Measurements from ENCODE around the gene TELO2. TPM values are rescaled to one million over a fixed set of nuclear protein-coding genes. Genes with fewer than 3 reads are reported as not detected.

TELO2 gene
- total RNA-seq, 1 donor from 2014 or later: 110 TPM

DNA sequence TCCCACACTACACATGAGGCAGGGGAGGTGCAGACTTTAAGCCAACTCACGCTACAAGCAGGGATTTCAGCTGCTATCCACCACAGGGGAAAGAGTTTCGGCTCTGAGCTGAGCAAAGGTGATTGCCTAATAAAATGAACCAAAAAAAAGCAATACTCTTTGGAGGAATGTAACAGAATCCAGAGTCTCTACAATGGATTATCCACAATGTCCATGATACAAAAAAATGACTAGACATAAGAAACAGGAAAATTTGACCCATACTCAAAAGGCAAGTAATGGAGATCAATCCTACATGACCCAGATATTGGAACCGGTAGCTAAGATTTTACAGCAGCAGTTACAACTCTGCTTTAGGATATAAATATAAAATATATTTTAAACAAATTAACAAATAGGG, 21.3 kb downstream of the TELO2 start:
- Histone ChIP-seq H3K4me1 (peaks cover 2 to 7% of the 10 kb centered on the region in 2 donors), H3K27ac (no peak overlapping the region), H3K9me3 (peaks cover 0 to 11% of the 10 kb centered on the region in 2 donors), H3K27me3 (no peaks in the 10 kb centered on the region), H3K4me3 (no peak overlapping the region), H3K36me3 (peaks cover under 1 to 15% of the 10 kb centered on the region in 2 donors)
- TF ChIP-seq, protein P1, sequence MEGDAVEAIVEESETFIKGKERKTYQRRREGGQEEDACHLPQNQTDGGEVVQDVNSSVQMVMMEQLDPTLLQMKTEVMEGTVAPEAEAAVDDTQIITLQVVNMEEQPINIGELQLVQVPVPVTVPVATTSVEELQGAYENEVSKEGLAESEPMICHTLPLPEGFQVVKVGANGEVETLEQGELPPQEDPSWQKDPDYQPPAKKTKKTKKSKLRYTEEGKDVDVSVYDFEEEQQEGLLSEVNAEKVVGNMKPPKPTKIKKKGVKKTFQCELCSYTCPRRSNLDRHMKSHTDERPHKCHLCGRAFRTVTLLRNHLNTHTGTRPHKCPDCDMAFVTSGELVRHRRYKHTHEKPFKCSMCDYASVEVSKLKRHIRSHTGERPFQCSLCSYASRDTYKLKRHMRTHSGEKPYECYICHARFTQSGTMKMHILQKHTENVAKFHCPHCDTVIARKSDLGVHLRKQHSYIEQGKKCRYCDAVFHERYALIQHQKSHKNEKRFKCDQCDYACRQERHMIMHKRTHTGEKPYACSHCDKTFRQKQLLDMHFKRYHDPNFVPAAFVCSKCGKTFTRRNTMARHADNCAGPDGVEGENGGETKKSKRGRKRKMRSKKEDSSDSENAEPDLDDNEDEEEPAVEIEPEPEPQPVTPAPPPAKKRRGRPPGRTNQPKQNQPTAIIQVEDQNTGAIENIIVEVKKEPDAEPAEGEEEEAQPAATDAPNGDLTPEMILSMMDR (IDR thresholded peaks at IDR 0.05): no peak
- no peak for DNase-seq (ENCODE audit: low spot score in 2 of 2)
- intact Hi-C loops (cut with DNase I): no loop called here

DNA sequence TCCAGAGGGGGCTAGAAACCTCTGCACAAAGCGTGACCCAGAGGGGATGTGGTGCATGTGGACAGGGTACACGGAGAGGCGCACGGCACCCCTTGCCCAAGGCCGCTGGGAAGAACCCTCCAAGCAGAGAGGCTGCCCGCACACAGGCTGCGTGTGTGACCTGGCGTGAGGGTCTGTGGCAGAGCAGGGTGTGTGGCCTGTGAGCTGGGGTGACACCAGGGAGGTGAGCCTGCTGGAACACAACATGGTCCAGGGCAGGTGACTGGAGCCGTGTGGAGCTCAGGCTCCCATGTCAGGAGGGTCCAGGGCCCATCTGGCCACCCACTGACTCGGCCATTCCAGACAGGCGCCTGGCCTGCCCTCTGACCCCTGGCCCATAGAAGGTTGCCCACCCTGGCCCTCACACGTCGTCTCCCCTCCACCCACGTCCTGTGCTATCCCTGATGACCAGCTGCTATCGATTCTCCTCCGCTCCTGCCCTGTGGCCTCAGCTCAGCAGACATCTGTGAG, 25.5 kb downstream of the TELO2 start:
- Histone ChIP-seq H3K4me3 (no peak overlapping the region), H3K36me3 (peaks cover 9 to 28% of the 10 kb centered on the region in 2 donors), H3K4me1 (no peaks in the 10 kb centered on the region), H3K27ac (no peak overlapping the region), H3K9me3 (peaks cover 0 to 11% of the 10 kb centered on the region in 2 donors), H3K27me3 (no peaks in the 10 kb centered on the region)
- intact Hi-C loops (cut with DNase I): no loop called here
- DNase-seq (ENCODE audit: low spot score in 2 of 2): no peak
- TF ChIP-seq, protein P1 (IDR thresholded peaks at IDR 0.05): no peak

DNA sequence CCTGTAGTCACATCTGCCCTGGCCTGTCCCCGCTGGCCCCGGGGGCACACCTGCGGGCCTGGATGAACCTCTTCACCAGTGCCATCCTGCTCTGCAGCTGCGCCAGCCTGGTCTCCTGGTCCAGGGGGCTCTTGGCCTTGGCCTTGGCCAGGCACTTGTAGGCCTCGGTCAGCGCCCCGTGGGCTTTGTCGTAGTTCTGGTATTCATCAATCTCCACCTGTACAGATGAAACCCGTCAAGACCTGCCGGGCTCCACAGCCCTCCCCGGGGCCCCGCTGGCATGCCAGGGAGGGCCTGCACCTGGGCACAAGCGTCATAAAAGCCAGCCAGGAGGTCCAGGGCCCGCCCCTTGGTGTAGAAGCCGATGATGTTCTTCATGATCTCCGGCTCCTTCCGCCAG, 26.7 kb downstream of the TELO2 start:
- peaks cover 15 to 34% of the 10 kb centered on the region in 2 donors for H3K36me3 ChIP-seq
- no peak for DNase-seq (ENCODE audit: low spot score in 2 of 2)
- TF ChIP-seq, protein P1 (IDR thresholded peaks at IDR 0.05): no peak

DNA sequence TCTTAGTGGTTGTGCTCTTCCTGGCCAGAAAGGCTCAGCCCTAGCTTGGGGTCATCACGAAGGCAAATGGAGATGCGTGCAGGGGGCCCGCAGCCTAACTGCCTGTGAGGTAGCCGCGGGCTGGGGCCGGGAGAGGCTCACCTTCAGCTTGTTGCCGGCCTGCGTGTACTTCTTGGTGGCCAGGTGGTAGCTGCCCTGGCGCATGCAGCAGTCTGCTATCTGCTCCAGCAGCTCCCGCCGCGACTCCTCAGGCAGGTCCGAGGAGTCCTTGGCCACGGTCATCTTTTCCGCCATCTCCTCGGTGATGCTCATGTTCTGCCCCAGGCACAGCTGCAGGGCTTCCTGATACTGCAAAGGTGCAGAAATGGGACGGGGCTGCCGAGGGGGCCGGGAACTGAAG, 27.3 kb downstream of the TELO2 start:
- H3K27me3 ChIP-seq: no peaks in the 10 kb centered on the region
- H3K9me3 ChIP-seq: no peaks in the 10 kb centered on the region
- no peaks in the 10 kb centered on the region for H3K4me1 ChIP-seq
- TF ChIP-seq, protein P1 (IDR thresholded peaks at IDR 0.05): no peak
- H3K36me3 ChIP-seq: peaks cover 15 to 34% of the 10 kb centered on the region in 2 donors
- no peak overlapping the region for H3K4me3 ChIP-seq
- DNase-seq (ENCODE audit: low spot score in 2 of 2): no peak
- H3K27ac ChIP-seq: no peak overlapping the region
- intact Hi-C loops (cut with DNase I): no loop called here

More for the DNA sequence above, 26.7 kb downstream of the TELO2 start:
- no peaks in the 10 kb centered on the region for H3K4me1 ChIP-seq
- no peak overlapping the region for H3K4me3 ChIP-seq
- H3K27ac ChIP-seq: no peak overlapping the region
- intact Hi-C loops (cut with DNase I): no loop called here
- H3K27me3 ChIP-seq: no peaks in the 10 kb centered on the region
- H3K9me3 ChIP-seq: peaks cover 0 to 1% of the 10 kb centered on the region in 2 donors

DNA sequence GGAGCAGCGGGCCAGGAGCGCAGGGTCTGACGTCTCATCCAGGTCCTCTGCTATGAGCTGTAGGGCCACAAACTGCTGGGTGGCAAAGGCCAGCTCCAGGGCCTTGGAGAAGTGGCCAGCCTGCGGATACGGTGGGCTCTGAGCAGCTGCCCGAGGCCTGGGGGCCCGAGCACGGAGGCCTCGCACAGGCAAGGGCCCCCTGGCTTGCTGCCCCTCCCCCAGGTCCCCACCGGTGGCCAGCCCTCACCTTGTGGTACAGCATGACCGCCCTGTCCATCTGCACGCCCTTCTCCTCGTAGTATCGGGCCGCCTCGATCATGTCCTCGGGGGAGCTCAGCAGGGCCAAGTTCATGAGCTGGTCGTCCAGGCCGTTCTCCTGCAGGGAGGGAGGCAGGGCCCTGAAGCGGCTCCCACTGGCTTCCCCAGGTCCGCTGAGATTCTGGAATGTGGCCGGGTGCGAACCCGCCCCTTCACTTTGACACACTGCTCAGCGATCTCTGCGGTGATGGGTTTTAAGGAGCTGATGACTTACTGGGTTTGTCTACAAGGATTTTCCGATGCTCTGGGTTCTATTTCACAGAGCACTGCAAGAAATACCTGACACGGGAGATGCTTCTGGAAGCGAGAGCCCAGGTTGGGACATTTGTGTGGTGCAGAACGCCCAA, 30.6 kb downstream of the TELO2 start:
- TF ChIP-seq, protein P1 (IDR thresholded peaks at IDR 0.05): no peak

More for the DNA sequence above, 30.6 kb downstream of the TELO2 start:
- no peaks in the 10 kb centered on the region for H3K27me3 ChIP-seq
- peaks cover 15 to 29% of the 10 kb centered on the region in 2 donors for H3K36me3 ChIP-seq
- no peak overlapping the region for H3K4me3 ChIP-seq
- H3K9me3 ChIP-seq: no peaks in the 10 kb centered on the region
- intact Hi-C loops (cut with DNase I): no loop called here
- DNase-seq (ENCODE audit: low spot score in 2 of 2): no peak
- no peak overlapping the region for H3K27ac ChIP-seq
- H3K4me1 ChIP-seq: no peaks in the 10 kb centered on the region
